H54 (cell line): ENCODE results near the gene ARHGAP25.

Experiments used
- DNase-seq: peaks from one replicate; pipeline ENCODE4 v3.0.0; 2011; ENCODE audit warnings: low spot score, mixed read lengths; ENCODE audit not compliant: insufficient read length
- FAIRE-seq: peaks from 3 replicates; lab custom pipeline; 2011; peaks lifted over from hg19 to GRCh38; lab: Jason Lieb, UNC
- POLR2A ChIP-seq: IDR thresholded peaks from 2 replicates; pipeline ENCODE4 v1.6.1; 2011; ENCODE audit warnings: low read depth, mild to moderate bottlenecking, low read length

The ARHGAP25 gene

DNA sequence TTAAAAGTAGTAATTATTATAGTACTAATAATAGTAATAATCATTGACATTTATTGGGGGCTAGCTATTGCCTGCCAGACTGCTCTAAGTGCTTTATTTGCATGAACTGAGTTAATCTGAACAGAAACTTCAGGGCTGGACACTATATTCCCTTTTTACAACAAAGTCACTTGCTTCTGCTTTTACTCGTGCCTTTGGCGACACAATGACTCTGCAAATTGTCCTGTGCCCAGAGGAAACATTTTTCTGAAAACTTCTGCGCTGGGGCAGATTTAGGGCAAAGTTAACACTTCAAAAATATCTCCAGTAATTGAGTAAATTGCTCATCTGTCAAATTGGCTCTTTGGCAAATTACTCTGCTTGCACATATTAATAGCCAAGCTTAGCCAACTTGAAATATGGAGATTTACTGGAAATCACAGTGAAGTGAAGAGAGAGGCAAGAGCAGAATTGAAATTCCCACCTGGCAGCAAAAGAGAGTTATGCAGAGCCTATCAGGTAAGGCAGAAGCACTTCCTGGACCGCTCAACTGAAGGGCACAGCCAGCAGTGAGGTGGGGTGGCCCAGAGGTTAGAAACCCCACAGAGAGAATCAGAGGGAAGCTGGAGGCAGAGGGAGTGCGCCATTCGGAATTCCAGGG, 100.2 kb downstream of the ARHGAP25 start:
- no peak for FAIRE-seq
- no peak for DNase-seq
- TF ChIP-seq POLR2A: no peak

GRCh38 chr2:68835621-68836020, 101.0 kb downstream of the ARHGAP25 start:
- FAIRE-seq (no peak), DNase-seq (no peak)
- TF ChIP-seq POLR2A: no peak

DNA sequence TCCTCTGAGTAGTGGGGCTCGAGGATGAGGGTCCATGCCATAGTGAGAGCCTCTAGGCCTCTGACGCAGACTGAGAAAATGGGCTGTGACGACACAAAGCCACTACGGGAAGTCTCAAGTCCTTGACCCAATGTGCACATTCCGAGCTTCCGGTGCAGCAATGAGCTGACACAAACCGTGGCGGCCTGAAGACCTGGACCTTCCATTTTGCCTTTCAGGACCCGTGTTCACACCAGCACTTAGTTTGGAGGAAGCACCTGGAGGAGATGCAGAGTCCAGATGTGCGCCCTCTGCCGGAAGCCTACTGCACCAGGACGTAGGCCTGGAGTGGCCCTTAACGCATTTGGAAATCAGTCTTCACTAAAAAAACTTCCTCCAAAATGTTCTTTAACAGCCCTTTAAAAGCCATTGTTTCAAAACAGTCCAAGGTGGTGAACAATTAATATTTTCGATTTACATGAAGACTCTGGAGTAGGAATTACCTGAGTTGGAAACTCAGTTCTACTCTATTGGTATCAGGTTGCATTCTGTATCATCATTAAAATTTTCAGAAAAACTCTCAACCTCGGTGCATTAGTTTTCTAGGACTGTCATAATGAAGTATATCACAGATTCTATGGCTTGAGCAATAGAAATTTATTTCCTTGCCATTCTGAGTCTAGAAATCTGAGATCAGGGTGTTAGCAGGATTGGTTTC, 102.7 kb downstream of the ARHGAP25 start:
- FAIRE-seq: no peak
- no peak for DNase-seq
- no peak for TF ChIP-seq POLR2A

DNA sequence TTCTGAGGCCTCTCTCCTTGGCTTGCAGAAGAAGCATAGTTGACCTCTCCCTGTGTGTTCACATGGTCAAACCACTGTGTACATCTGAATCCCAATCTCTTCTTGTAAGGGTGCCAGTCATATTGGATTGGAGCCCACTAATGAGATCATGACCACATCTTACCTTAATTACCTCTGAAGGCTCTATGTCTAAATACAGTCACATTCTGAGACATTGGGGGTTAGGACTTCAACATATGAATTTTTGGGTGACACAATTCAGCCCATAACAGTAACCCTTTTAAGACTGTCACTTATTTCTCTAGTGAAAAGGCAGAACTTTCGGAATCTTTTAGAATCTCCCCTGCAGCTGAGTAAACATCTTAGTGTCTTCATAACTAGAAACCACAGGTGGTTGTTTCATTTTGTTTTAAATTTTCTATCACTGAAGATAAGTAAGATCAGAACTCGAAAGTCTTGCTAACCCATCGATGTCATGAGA, 103.3 kb downstream of the ARHGAP25 start:
- TF ChIP-seq POLR2A: no peak
- FAIRE-seq: peak; percentile 48
- DNase-seq: no peak

GRCh38 chr2:68838641-68839040, 104.0 kb downstream of the ARHGAP25 start:
- DNase-seq (no peak), FAIRE-seq (no peak)
- no peak for TF ChIP-seq POLR2A

DNA sequence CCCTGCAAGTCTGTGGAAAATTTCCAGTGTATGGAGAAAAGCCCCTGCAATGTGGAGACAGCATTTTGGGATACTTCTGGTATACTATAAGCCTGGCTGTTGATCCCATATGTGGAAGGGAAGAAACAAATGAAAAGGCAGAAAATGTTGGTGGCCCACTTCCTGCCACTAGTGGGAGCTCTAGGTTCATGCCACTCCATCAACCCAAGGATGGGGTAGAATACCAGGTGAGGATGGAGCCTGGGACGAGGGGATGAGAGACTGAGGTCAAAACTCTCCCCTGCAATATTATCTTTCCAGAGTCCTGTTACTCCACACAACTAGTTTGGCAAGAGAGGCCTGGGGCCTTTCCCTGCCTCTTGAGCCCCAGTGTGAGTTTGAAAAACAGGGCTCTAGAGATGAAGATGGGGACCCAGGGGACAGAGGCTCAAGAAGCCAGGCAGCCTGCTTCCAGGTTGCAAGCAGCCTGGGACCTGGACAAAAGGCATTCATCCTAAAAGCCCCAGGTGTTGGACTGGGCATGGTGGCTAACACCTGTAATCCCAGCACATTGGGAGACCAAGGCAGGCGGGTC, 104.7 kb downstream of the ARHGAP25 start:
- peak; percentile 30 for FAIRE-seq
- DNase-seq: peak; percentile 24
- no peak for TF ChIP-seq POLR2A

- TF ChIP-seq POLR2A: no peak
- FAIRE-seq: no peak
- DNase-seq: no peak
Measured at GRCh38 chr2:68845043-68845442, 110.4 kb downstream of the ARHGAP25 start.

- FAIRE-seq (no peak), DNase-seq (no peak)
- TF ChIP-seq POLR2A: no peak
Measured at GRCh38 chr2:68846091-68846490, 111.5 kb downstream of the ARHGAP25 start.

DNA sequence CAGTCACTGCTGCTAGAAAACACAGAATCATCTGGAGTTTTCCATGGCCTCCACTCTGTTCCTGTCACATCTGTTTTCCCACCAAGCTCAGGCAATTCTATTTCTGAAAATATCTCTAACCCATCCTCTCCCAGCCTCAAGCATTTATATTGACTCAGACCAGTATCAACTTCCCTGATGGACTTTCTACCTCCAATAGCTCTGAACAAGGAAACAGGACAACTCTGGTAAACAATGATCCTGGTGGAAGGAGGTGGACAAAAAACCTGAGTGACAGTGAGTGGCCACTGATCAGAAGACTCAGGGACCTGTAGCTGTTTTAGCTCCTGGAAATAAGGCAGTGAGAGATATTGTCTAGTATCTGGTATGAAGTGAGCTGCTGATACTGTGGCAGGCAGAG, 113.1 kb downstream of the ARHGAP25 start:
- no peak for DNase-seq
- no peak for FAIRE-seq
- TF ChIP-seq POLR2A: no peak

- no peak for TF ChIP-seq POLR2A
- FAIRE-seq (peak; percentile 82), DNase-seq (peak; percentile 13)
Measured at GRCh38 chr2:68849579-68850030, 115.0 kb downstream of the ARHGAP25 start.

- DNase-seq (no peak), FAIRE-seq (no peak)
- no peak for TF ChIP-seq POLR2A
Measured at GRCh38 chr2:68850524-68850923, 115.9 kb downstream of the ARHGAP25 start.

- TF ChIP-seq POLR2A: no peak
- FAIRE-seq: no peak
Measured at GRCh38 chr2:68853035-68853434, 118.4 kb downstream of the ARHGAP25 start.

GRCh38 chr2:68853915-68854314, 119.3 kb downstream of the ARHGAP25 start:
- TF ChIP-seq POLR2A: no peak
- DNase-seq (no peak), FAIRE-seq (no peak)

More at GRCh38 chr2:68853035-68853434, 118.4 kb downstream of the ARHGAP25 start:
- no peak for DNase-seq

DNA sequence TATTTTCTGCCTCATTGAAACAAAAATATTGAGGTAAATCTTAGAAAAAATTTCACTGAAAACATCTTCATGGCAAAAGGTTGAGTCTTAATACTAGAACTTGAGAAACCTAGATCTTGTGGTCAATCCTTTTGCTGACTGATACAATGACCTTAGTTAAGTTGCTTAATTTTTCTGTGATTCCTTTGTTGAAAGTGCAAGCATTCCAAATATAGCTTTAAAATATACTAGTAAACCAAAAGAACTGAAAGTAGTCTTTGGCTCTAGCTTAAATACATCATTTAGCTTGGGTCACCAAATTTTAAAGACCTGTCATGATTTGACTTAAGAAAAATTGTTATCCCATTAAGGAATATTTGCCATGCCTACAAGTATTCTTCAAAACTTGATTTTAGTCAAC, 119.9 kb downstream of the ARHGAP25 start:
- TF ChIP-seq POLR2A: no peak
- FAIRE-seq: no peak

DNA sequence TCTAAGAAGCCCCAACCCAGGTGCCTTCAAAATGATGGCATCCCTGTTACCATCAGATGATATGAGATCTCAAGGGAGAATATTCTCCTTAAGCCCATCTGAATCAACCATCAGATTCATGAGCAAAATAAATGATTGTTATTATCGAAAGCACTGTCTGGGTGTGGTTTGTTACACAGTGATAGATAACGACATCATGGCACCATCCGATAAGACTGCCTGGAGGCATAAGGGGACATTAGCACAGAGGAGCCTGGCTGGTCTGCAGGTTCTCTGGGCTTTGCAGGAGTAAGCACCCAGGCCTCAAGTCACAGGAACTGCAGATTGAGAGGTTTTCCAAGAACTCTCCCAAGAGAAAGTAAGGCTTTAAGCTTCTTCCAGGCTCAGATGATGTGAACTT, 120.9 kb downstream of the ARHGAP25 start:
- TF ChIP-seq POLR2A: no peak
- FAIRE-seq: no peak
- DNase-seq: no peak

More for the DNA sequence above, 119.9 kb downstream of the ARHGAP25 start:
- DNase-seq: no peak
